A549 (cell line): ENCODE measurements around the gene NME7. TPM values are rescaled to one million over a fixed set of nuclear protein-coding genes. Genes with fewer than 3 reads are reported as not detected.

Experiments used
- BHLHE40 ChIP-seq: IDR thresholded peaks from 2 replicates; pipeline ENCODE4 v1.6.1; 2012; ENCODE audit warnings: low read depth, low read length, inconsistent platforms
- CBX2 ChIP-seq: fragments of 200-600 bp; sonication (generic); IDR thresholded peaks from 2 replicates; pipeline ENCODE4 v1.6.1; 2016; ENCODE audit warnings: low read depth, mild to moderate bottlenecking, borderline replicate concordance
- EHMT2 ChIP-seq: fragments of 200-600 bp; sonication (generic); IDR thresholded peaks from 2 replicates; pipeline ENCODE4 v1.6.1; 2016; ENCODE audit warnings: antibody characterized with exemption, low read depth, mild to moderate bottlenecking, moderate library complexity
- ELK1 ChIP-seq: fragments of 150-350 bp; IDR thresholded peaks from 2 replicates; pipeline ENCODE4 v1.6.1; 2014; ENCODE audit warnings: low read depth, mild to moderate bottlenecking, low read length
- EP300 ChIP-seq, 2 experiments: fragments of >200 bp; sonication (Bioruptor Twin); formaldehyde crosslinking; IDR thresholded peaks; 2 replicates in 1 of 2; 3 replicates in 1 of 2; pipeline ENCODE4 v1.6.1; 2016 to 2017
- FOSL2 ChIP-seq, 2 experiments: fragments of 450-650 bp in 1 of 2; fragments of >200 bp in 1 of 2; sonication (Bioruptor Twin) in 1 of 2; formaldehyde crosslinking; IDR thresholded peaks; 2 replicates each; pipeline versions ENCODE4 v1.5.0 to v1.6.1; 2016 to 2020; ENCODE audit warnings: mild to moderate bottlenecking in 1 of 2, moderate library complexity in 1 of 2
- FOXS1 ChIP-seq: fragments of 250-450 bp; sonication (Bioruptor Pico); IDR thresholded peaks from 2 replicates; pipeline ENCODE4 v1.5.0; 2020; ENCODE audit warnings: mild to moderate bottlenecking, moderate library complexity
- HOXB5 ChIP-seq: fragments of 250-450 bp; sonication (Bioruptor Pico); IDR thresholded peaks from 2 replicates; pipeline ENCODE4 v1.5.0; 2020; ENCODE audit warnings: mild to moderate bottlenecking, moderate library complexity
- KDM1A ChIP-seq: fragments of 200-600 bp; sonication (generic); IDR thresholded peaks from 2 replicates; pipeline ENCODE4 v1.6.1; 2016; ENCODE audit warnings: low read depth, mild to moderate bottlenecking
- MAFK ChIP-seq: fragments of 450-650 bp; IDR thresholded peaks from 2 replicates; pipeline ENCODE4 v1.6.1; 2014; ENCODE audit not compliant: partially characterized antibody
- MAX ChIP-seq: IDR thresholded peaks from 2 replicates; pipeline ENCODE4 v1.6.1; 2012
- MAZ ChIP-seq: fragments of 150-350 bp; IDR thresholded peaks from 2 replicates; pipeline ENCODE4 v1.6.1; 2014; ENCODE audit warnings: antibody characterized with exemption, low read depth, low read length, borderline replicate concordance
- NFE2L2 ChIP-seq: fragments of 150-350 bp; conservative IDR thresholded peaks from 2 replicates; pipeline ENCODE4 v1.6.1; 2014; ENCODE audit warnings: low read length
- NPAS2 ChIP-seq: fragments of 250-450 bp; sonication (Bioruptor Pico); IDR thresholded peaks from 2 replicates; pipeline ENCODE4 v1.8.0; 2022; ENCODE audit warnings: mild to moderate bottlenecking, moderate library complexity, borderline replicate concordance
- NR3C1 ChIP-seq: fragments of >200 bp; sonication (Bioruptor Twin); formaldehyde crosslinking; IDR thresholded peaks from 3 replicates; pipeline ENCODE4 v1.6.1; 2017
- POLR2AphosphoS2 ChIP-seq: conservative IDR thresholded peaks from 2 replicates; pipeline ENCODE4 v1.6.1; 2012; ENCODE audit warnings: low read length, improper control_type of control experiment, inconsistent platforms
- RCOR1 ChIP-seq: fragments of 150-350 bp; IDR thresholded peaks from 2 replicates; pipeline ENCODE4 v1.6.1; 2014; ENCODE audit warnings: antibody characterized with exemption, low read length, low read depth
- REST ChIP-seq: fragments of 200-600 bp; sonication (generic); IDR thresholded peaks from 2 replicates; pipeline ENCODE4 v1.6.1; 2016; ENCODE audit warnings: antibody characterized with exemption, mild to moderate bottlenecking, moderate library complexity
- RFX5 ChIP-seq: fragments of 450-650 bp; IDR thresholded peaks from 2 replicates; pipeline ENCODE4 v1.7.1; 2014; ENCODE audit warnings: antibody characterized with exemption, mild to moderate bottlenecking, moderate library complexity
- RNF2 ChIP-seq: fragments of 200-600 bp; sonication (generic); IDR thresholded peaks from 2 replicates; pipeline ENCODE4 v1.6.1; 2016; ENCODE audit warnings: low read depth, mild to moderate bottlenecking, antibody characterized with exemption, moderate library complexity, borderline replicate concordance
- USF2 ChIP-seq: fragments of 450-650 bp; IDR thresholded peaks from 2 replicates; pipeline ENCODE4 v1.6.1; 2014; ENCODE audit warnings: antibody characterized with exemption
- polyA plus RNA-seq, 4 experiments: library from polyadenylated mRNA; depleted of rRNA in 3 of 4; stranded (reverse); fragments of >200 nt; fragmentation: RNase III in 1 of 4; extraction: RNeasy Plus Mini Kit Qiagen cat#74134 plus additional on column Dnase treatment in 1 of 4; gene quantifications; 2 replicates in 3 of 4; 3 replicates in 1 of 4; pipeline ENCODE4 v1.2.3, GENCODE V29; 2011 to 2017

Gene NME7
- polyA plus RNA-seq, 2 of the 4 experiments (the other 2 are of a cell fraction) = 39.5 to 62.3 TPM

- TF ChIP-seq ELK1 (no peak), RFX5 (no peak), MAZ (peak; percentile 32; the same call in 1 of the 2 replicates), MAX (peak; percentile 60), MAFK (no peak), FOXS1 (CRISPR knock-in tag) (no peak), USF2 (no peak), HOXB5 (CRISPR knock-in tag) (no peak), RNF2 (no peak), POLR2AphosphoS2 (no peak), CBX2 (no peak), REST (peak; percentile 21; the same call in 1 of the 2 replicates), FOSL2 (IDR thresholded peaks at IDR 0.05) (no peak), FOSL2 (CRISPR knock-in tag; IDR thresholded peaks at IDR 0.05) (no peak), RCOR1 (no peak), EHMT2 (no peak), NR3C1 (no peak), BHLHE40 (no peak), KDM1A (no peak), NFE2L2 (no peak), EP300 (IDR thresholded peaks at IDR 0.05) (no peak), NPAS2 (no peak)
- TF ChIP-seq, all 56 proteins: peak for 13
These were observed 261.3 kb downstream of the NME7 start, which contains the start of gene ATP1B1 (continued) for GRCh38 chr1:169106095-169106920.
